ENCODE measurements around the gene TTLL7. TPM values are rescaled to one million over a fixed set of nuclear protein-coding genes. Genes with fewer than 3 reads are reported as not detected.

The TTLL7 gene
- total RNA-seq, 6 donors from 2014 or later = 7.5 to 44.3 (median 21.9) TPM

DNA sequence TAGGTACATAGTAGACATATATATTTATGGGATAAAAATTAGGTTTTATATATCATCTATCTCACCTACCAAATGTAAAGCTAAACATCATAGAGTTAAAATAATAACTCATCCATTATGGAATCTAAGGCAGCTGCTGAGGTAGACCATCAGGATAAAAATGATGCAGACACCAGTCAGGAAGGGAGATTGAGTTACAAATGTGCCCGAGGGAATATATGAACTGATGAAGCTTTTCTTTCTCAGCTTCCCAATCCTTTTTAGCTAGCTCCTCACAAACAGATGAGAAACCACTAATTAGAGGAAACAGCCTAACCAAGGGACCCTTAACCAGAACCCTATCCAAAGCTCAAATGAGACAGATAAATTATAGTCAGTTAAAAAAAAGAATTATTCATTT lies 20.9 kb downstream of the TTLL7 start:
- H3K36me3 ChIP-seq = no peaks in the 10 kb centered on the region
- H3K27me3 ChIP-seq = no peaks in the 10 kb centered on the region
- H3K9me3 ChIP-seq = no peaks in the 10 kb centered on the region
- TF ChIP-seq, protein P1, sequence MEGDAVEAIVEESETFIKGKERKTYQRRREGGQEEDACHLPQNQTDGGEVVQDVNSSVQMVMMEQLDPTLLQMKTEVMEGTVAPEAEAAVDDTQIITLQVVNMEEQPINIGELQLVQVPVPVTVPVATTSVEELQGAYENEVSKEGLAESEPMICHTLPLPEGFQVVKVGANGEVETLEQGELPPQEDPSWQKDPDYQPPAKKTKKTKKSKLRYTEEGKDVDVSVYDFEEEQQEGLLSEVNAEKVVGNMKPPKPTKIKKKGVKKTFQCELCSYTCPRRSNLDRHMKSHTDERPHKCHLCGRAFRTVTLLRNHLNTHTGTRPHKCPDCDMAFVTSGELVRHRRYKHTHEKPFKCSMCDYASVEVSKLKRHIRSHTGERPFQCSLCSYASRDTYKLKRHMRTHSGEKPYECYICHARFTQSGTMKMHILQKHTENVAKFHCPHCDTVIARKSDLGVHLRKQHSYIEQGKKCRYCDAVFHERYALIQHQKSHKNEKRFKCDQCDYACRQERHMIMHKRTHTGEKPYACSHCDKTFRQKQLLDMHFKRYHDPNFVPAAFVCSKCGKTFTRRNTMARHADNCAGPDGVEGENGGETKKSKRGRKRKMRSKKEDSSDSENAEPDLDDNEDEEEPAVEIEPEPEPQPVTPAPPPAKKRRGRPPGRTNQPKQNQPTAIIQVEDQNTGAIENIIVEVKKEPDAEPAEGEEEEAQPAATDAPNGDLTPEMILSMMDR (IDR thresholded peaks at IDR 0.05) = no peak
- no peak for TF ChIP-seq EP300 (IDR thresholded peaks at IDR 0.05)
- no peak for TF ChIP-seq POLR2A (IDR thresholded peaks at IDR 0.05)
- TF ChIP-seq POLR2AphosphoS5 (IDR thresholded peaks at IDR 0.05) = no peak
- DNase-seq (no peak), ATAC-seq (ENCODE audit: low FRiP score in 2 of 2) (no peak)
- WGBS, 2 donors = 83 to 88% methylated on average over 1 of the region's 1 CpG
- no peak overlapping the region for H3K4me3 ChIP-seq
- no peak overlapping the region for H3K27ac ChIP-seq
- H3K4me1 ChIP-seq = no peaks in the 10 kb centered on the region

DNA sequence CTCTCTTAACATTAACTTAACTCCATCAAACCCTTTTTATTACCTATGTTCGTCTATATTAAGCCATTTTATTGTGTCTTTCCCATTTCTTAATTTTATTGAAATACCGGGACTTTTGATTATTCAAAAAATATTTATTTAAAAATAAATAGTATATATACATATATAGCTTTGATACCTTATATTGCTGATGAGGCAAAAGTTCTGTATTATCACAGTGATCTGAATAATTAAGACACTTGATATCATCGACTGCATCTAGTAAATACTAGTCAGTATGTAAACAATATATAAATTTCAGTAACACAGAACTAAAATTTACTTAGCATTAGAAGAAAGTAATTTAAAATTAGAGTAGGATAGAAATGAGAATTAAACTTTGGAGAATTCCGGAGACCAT lies 22.0 kb downstream of the TTLL7 start:
- TF ChIP-seq, protein P1 (IDR thresholded peaks at IDR 0.05) = no peak
- TF ChIP-seq POLR2AphosphoS5 (IDR thresholded peaks at IDR 0.05) = no peak
- no peak for TF ChIP-seq EP300 (IDR thresholded peaks at IDR 0.05)
- TF ChIP-seq POLR2A (IDR thresholded peaks at IDR 0.05) = no peak
- DNase-seq = no peak
- Histone ChIP-seq H3K36me3 (no peaks in the 10 kb centered on the region), H3K4me1 (no peaks in the 10 kb centered on the region), H3K4me3 (no peak overlapping the region), H3K27ac (no peak overlapping the region), H3K9me3 (no peaks in the 10 kb centered on the region), H3K27me3 (no peaks in the 10 kb centered on the region)
- ATAC-seq (ENCODE audit: low FRiP score in 2 of 2) = no peak
- WGBS, 2 donors = 72 to 94% methylated on average over 4 of the region's 4 CpGs

DNA sequence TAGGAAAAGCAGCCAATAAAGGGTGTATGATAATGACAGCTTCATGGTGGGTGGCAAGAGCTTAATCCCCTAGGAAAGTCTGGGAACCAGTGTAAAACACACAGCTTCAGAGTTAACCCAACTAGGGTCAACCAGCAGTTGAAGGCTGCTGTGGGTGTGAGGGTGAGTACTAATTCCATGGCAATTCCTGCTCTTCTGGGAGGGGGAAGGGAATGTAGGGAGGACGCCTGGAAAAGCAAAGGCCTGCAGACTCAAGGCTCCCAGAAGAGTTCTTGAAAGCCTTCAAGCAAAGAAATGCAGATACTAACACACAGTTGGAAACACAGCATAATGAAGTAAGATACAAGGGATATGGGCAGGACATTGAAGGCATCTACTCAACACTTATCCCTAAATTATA lies 28.1 kb downstream of the TTLL7 start:
- TF ChIP-seq POLR2AphosphoS5 (IDR thresholded peaks at IDR 0.05) (no peak), EP300 (IDR thresholded peaks at IDR 0.05) (no peak), POLR2A (IDR thresholded peaks at IDR 0.05) (no peak)
- TF ChIP-seq, protein P1 (IDR thresholded peaks at IDR 0.05) = no peak
- no peaks in the 10 kb centered on the region for H3K27me3 ChIP-seq
- no peak overlapping the region for H3K27ac ChIP-seq
- H3K4me1 ChIP-seq = no peaks in the 10 kb centered on the region
- no peak for ATAC-seq (ENCODE audit: low FRiP score in 2 of 2)
- DNase-seq = no peak
- no peaks in the 10 kb centered on the region for H3K9me3 ChIP-seq
- WGBS, 2 donors = 62 to 63% methylated on average over 1 of the region's 1 CpG
- H3K4me3 ChIP-seq = no peak overlapping the region
- no peaks in the 10 kb centered on the region for H3K36me3 ChIP-seq

DNA sequence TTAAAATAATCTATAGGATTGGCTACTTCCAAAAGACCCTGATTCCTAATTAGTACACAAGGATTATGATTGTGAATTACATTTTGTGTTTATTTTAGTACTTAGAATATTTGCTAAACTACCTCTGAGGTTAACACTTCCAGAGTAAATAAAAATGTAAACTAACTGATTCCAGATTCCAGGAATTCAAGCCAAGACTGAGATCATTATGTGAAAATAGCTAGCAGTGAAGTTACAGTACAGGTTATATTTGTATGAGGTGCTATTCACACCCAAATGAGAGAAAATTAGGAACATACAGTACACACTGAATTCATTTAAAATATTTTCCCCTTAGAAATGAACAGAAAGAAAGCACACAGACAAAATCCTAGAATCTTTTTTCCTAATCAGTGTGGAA lies 28.8 kb downstream of the TTLL7 start:
- Histone ChIP-seq H3K9me3 (no peaks in the 10 kb centered on the region), H3K4me3 (no peak overlapping the region), H3K27ac (no peak overlapping the region), H3K4me1 (no peaks in the 10 kb centered on the region), H3K36me3 (no peaks in the 10 kb centered on the region), H3K27me3 (no peaks in the 10 kb centered on the region)
- no peak for TF ChIP-seq POLR2AphosphoS5 (IDR thresholded peaks at IDR 0.05)
- TF ChIP-seq, protein P1 (IDR thresholded peaks at IDR 0.05) = no peak
- TF ChIP-seq EP300 (IDR thresholded peaks at IDR 0.05) = no peak
- TF ChIP-seq POLR2A (IDR thresholded peaks at IDR 0.05) = no peak
- ATAC-seq (ENCODE audit: low FRiP score in 2 of 2) (no peak), DNase-seq (no peak)

DNA sequence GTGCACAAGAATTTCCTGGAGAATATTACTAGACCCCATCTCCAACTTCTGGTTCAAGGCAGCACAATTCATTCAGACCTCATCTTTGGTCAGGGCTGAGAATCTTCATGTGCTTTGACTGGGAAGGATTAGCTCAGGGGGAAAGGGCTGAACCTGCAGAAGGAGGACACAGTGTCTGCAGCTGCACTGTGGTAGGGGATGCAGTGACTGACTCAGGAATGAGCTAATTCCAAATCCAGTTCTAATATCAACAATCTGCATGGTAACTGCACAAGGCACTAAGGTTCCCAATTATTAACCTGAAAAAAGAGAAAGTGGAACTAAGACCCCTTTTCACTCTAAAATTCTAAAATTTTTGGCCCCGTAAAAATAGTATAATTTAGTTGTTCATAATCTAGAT lies 31.6 kb downstream of the TTLL7 start:
- no peaks in the 10 kb centered on the region for H3K36me3 ChIP-seq
- no peaks in the 10 kb centered on the region for H3K9me3 ChIP-seq
- DNase-seq (no peak), ATAC-seq (ENCODE audit: low FRiP score in 2 of 2) (no peak)
- H3K4me3 ChIP-seq = no peak overlapping the region
- no peaks in the 10 kb centered on the region for H3K27me3 ChIP-seq
- no peak overlapping the region for H3K27ac ChIP-seq
- 87 to 95% methylated on average over 1 of the region's 1 CpG for WGBS, 2 donors
- TF ChIP-seq POLR2AphosphoS5 (IDR thresholded peaks at IDR 0.05) (no peak), POLR2A (IDR thresholded peaks at IDR 0.05) (no peak), EP300 (IDR thresholded peaks at IDR 0.05) (no peak)
- TF ChIP-seq, protein P1 (IDR thresholded peaks at IDR 0.05) = no peak
- H3K4me1 ChIP-seq = no peaks in the 10 kb centered on the region
